Activated T-helper 1 cell treated with anti-CD3 and anti-CD28 coated beads, Interleukin-12 subunit alpha, Interleukin-12 subunit beta, Interleukin-2, Interleukin-4 antibody, amounts not matched to agents 30 ng/mL and 10 ng/mL and 1 ng/mL, durations not matched to agents 14 hours and 24 hours and 36 hours (primary cell): ENCODE measurements around the gene PARP16. TPM values are rescaled to one million over a fixed set of nuclear protein-coding genes. Genes with fewer than 3 reads are reported as not detected.
A peak's percentile ranks its signal among the peaks of the same experiment; 100 is the strongest.

Source experiments
- DNase-seq: peaks from one replicate; pipeline ENCODE4 v3.0.0; 2021; ENCODE audit warnings: low spot score
- H3K27ac Mint-ChIP-seq: one replicate; pipeline ENCODE4 v1.8.0; 2021; ENCODE audit warnings: mild to moderate bottlenecking, mixed read lengths
- H3K27me3 Mint-ChIP-seq: one replicate; pipeline ENCODE4 v1.8.0; 2022; ENCODE audit warnings: mild to moderate bottlenecking, moderate library complexity, mixed read lengths; ENCODE audit not compliant: insufficient read depth
- H3K36me3 Mint-ChIP-seq: one replicate; pipeline ENCODE4 v1.8.0; 2021; ENCODE audit warnings: low read depth, mixed read lengths
- H3K4me1 Mint-ChIP-seq: one replicate; pipeline ENCODE4 v1.8.0; 2021; ENCODE audit warnings: low read depth, mixed read lengths
- H3K4me3 Mint-ChIP-seq: one replicate; pipeline ENCODE4 v1.8.0; 2021; ENCODE audit warnings: mild to moderate bottlenecking, moderate library complexity, mixed read lengths
- H3K9me3 Mint-ChIP-seq: one replicate; pipeline ENCODE4 v1.8.0; 2021; ENCODE audit warnings: mixed read lengths
- intact Hi-C: fragments of 100-400 bp; cut with micrococcal nuclease; formaldehyde crosslinking; loops from one replicate; pipeline ENCODE4 v1.15.1; 2024
- total RNA-seq: library from RNA; stranded (reverse); gene quantifications from 2 replicates; pipeline ENCODE4 v1.2.3, GENCODE V29; 2022

The PARP16 gene
- total RNA-seq, 1 donor from 2014 or later: 14.0 TPM

GRCh38 chr15:65305776-65306175 lies 19.1 kb upstream of the PARP16 start:
- Mint-ChIP-seq H3K36me3 (no peaks in the 10 kb centered on the region), H3K27me3 (peaks cover 9% of the 10 kb centered on the region), H3K4me1 (peaks cover 23% of the 10 kb centered on the region), H3K9me3 (no peaks in the 10 kb centered on the region), H3K27ac (no peak overlapping the region), H3K4me3 (no peak overlapping the region)
- DNase-seq: no peak
- intact Hi-C loops: loop anchor here (2.0 to 10.0 kb wide), 3 partner anchors 173 to 1199 kb away; partner anchors contain the start of genes INTS14, PDCD7, RPL4 and ZWILCH

- peaks cover 25% of the 10 kb centered on the region for H3K4me1 Mint-ChIP-seq
- no peaks in the 10 kb centered on the region for H3K9me3 Mint-ChIP-seq
- H3K36me3 Mint-ChIP-seq: no peaks in the 10 kb centered on the region
- intact Hi-C loops: loop anchor here (2.0 to 10.0 kb wide), 3 partner anchors 172 to 1200 kb away; partner anchors contain the start of genes INTS14, PDCD7, RPL4 and ZWILCH
- H3K27me3 Mint-ChIP-seq: peaks cover 9% of the 10 kb centered on the region
- H3K4me3 Mint-ChIP-seq: peak overlapping the region; percentile 94
- peak; percentile 26 for DNase-seq
- H3K27ac Mint-ChIP-seq: peak overlapping the region; percentile 95
Measured at GRCh38 chr15:65305150-65305758, 18.6 kb upstream of the PARP16 start.

GRCh38 chr15:65304381-65305149 lies 17.9 kb upstream of the PARP16 start, which contains the start of gene RNU5B-1:
RNU5B-1 (plus strand) TSS chr15:65304677.
- H3K4me3 Mint-ChIP-seq: peak within 1 kb of the TSS; percentile 94
- peak; percentile 84 for DNase-seq

GRCh38 chr15:65303687-65304380 lies 17.2 kb upstream of the PARP16 start:
- H3K9me3 Mint-ChIP-seq: no peaks in the 10 kb centered on the region
- H3K4me3 Mint-ChIP-seq: peak overlapping the region; percentile 94
- intact Hi-C loops: loop anchor here (1.0 to 10.0 kb wide), 9 partner anchors 8 to 1201 kb away; partner anchors contain the start of genes CLPX, INTS14, PARP16 and PDCD7
- H3K27ac Mint-ChIP-seq: peak overlapping the region; percentile 95
- DNase-seq: no peak
- peaks cover 32% of the 10 kb centered on the region for H3K4me1 Mint-ChIP-seq
- H3K36me3 Mint-ChIP-seq: peaks cover 2% of the 10 kb centered on the region
- H3K27me3 Mint-ChIP-seq: peaks cover 7% of the 10 kb centered on the region

More at GRCh38 chr15:65304381-65305149, 17.9 kb upstream of the PARP16 start, which contains the start of gene RNU5B-1:
- H3K9me3 Mint-ChIP-seq: no peaks in the 10 kb centered on the region
- intact Hi-C loops: loop anchor here (1.0 to 10.0 kb wide), 9 partner anchors 8 to 1200 kb away; partner anchors contain the start of genes CLPX, INTS14, PARP16 and PDCD7
- H3K27me3 Mint-ChIP-seq: peaks cover 9% of the 10 kb centered on the region
- H3K4me1 Mint-ChIP-seq: peaks cover 28% of the 10 kb centered on the region
- H3K27ac Mint-ChIP-seq: peak within 1 kb of the TSS; percentile 95
- no peaks in the 10 kb centered on the region for H3K36me3 Mint-ChIP-seq

GRCh38 chr15:65302061-65302460 lies 15.4 kb upstream of the PARP16 start:
- Mint-ChIP-seq H3K27me3 (peaks cover 7% of the 10 kb centered on the region), H3K9me3 (no peaks in the 10 kb centered on the region), H3K36me3 (peaks cover 2% of the 10 kb centered on the region), H3K4me3 (no peak overlapping the region), H3K4me1 (peaks cover 44% of the 10 kb centered on the region), H3K27ac (no peak overlapping the region)
- no peak for DNase-seq
- intact Hi-C loops: loop anchor here (5.0 to 10.0 kb wide), 3 partner anchors 313 to 1203 kb away; partner anchors contain the start of genes INTS14, RPL4 and ZWILCH

GRCh38 chr15:65300924-65301441 lies 14.3 kb upstream of the PARP16 start:
- no peaks in the 10 kb centered on the region for H3K9me3 Mint-ChIP-seq
- peaks cover 42% of the 10 kb centered on the region for H3K4me1 Mint-ChIP-seq
- no peak overlapping the region for H3K4me3 Mint-ChIP-seq
- intact Hi-C loops: loop anchor here (5.0 to 10.0 kb wide), 3 partner anchors 314 to 1204 kb away; partner anchors contain the start of genes INTS14, RPL4 and ZWILCH
- no peak for DNase-seq
- no peaks in the 10 kb centered on the region for H3K27me3 Mint-ChIP-seq
- peaks cover 2% of the 10 kb centered on the region for H3K36me3 Mint-ChIP-seq
- H3K27ac Mint-ChIP-seq: no peak overlapping the region

- Mint-ChIP-seq H3K27ac (peak overlapping the region; percentile 48), H3K9me3 (no peaks in the 10 kb centered on the region), H3K27me3 (no peaks in the 10 kb centered on the region), H3K36me3 (peaks cover 2% of the 10 kb centered on the region), H3K4me1 (peaks cover 30% of the 10 kb centered on the region), H3K4me3 (peak overlapping the region; percentile 86)
- intact Hi-C loops: no loop called here
- no peak for DNase-seq
Measured at GRCh38 chr15:65298731-65299130, 12.0 kb upstream of the PARP16 start.

- no peak for DNase-seq
- intact Hi-C loops: no loop called here
- no peaks in the 10 kb centered on the region for H3K27me3 Mint-ChIP-seq
- no peak overlapping the region for H3K4me3 Mint-ChIP-seq
- no peaks in the 10 kb centered on the region for H3K9me3 Mint-ChIP-seq
- peaks cover 25% of the 10 kb centered on the region for H3K4me1 Mint-ChIP-seq
- H3K36me3 Mint-ChIP-seq: no peaks in the 10 kb centered on the region
- H3K27ac Mint-ChIP-seq: no peak overlapping the region
Measured at GRCh38 chr15:65292938-65293518, 6.3 kb upstream of the PARP16 start.

- H3K9me3 Mint-ChIP-seq: no peaks in the 10 kb centered on the region
- no peaks in the 10 kb centered on the region for H3K36me3 Mint-ChIP-seq
- no peak overlapping the region for H3K4me3 Mint-ChIP-seq
- intact Hi-C loops: no loop called here
- peaks cover 28% of the 10 kb centered on the region for H3K4me1 Mint-ChIP-seq
- no peak for DNase-seq
- no peak overlapping the region for H3K27ac Mint-ChIP-seq
- H3K27me3 Mint-ChIP-seq: no peaks in the 10 kb centered on the region
Measured at GRCh38 chr15:65290228-65290627, 3.5 kb upstream of the PARP16 start.

GRCh38 chr15:65289261-65289854 lies 2.7 kb upstream of the PARP16 start:
- Mint-ChIP-seq H3K27me3 (no peaks in the 10 kb centered on the region), H3K27ac (no peak overlapping the region), H3K9me3 (no peaks in the 10 kb centered on the region), H3K36me3 (no peaks in the 10 kb centered on the region), H3K4me1 (peaks cover 29% of the 10 kb centered on the region), H3K4me3 (no peak overlapping the region)
- intact Hi-C loops: loop anchor here (5.0 kb wide), 1 partner anchor 42 kb away; no protein-coding TSS in a partner anchor
- DNase-seq: no peak

- H3K9me3 Mint-ChIP-seq: no peaks in the 10 kb centered on the region
- H3K4me1 Mint-ChIP-seq: peaks cover 29% of the 10 kb centered on the region
- H3K27me3 Mint-ChIP-seq: no peaks in the 10 kb centered on the region
- DNase-seq: no peak
- intact Hi-C loops: loop anchor here (2.0 to 5.0 kb wide), 3 partner anchors 40 to 463 kb away; partner anchors contain the start of gene PIF1
- peak overlapping the region; percentile 76 for H3K27ac Mint-ChIP-seq
- H3K4me3 Mint-ChIP-seq: peak overlapping the region; percentile 86
- peaks cover 9% of the 10 kb centered on the region for H3K36me3 Mint-ChIP-seq
Measured at GRCh38 chr15:65287520-65287855, 805 bp upstream of the PARP16 start.
